ENCODE measurements around the gene ACTRT2. TPM values are rescaled to one million over a fixed set of nuclear protein-coding genes. Genes with fewer than 3 reads are reported as not detected.

Gene ACTRT2
- polyA plus RNA-seq, 1 of the 3 experiments (the other 2 are of a cell fraction), result not detected

GRCh38 chr1:3040004-3040403 lies 18.7 kb downstream of the ACTRT2 start:
- H3K9me3 ChIP-seq, result no peaks in the 10 kb centered on the region
- no peak for TF ChIP-seq RAD21 (IDR thresholded peaks at IDR 0.05; ENCODE audit: low read length)
- no peak for TF ChIP-seq POLR2AphosphoS5 (IDR thresholded peaks at IDR 0.05; ENCODE audit: low read depth, low read length)
- TF ChIP-seq JUND (IDR thresholded peaks at IDR 0.05), result no peak
- TF ChIP-seq USF1 (IDR thresholded peaks at IDR 0.05; ENCODE audit: borderline replicate concordance, low read depth), result no peak
- no peak for TF ChIP-seq IRF3 (IDR thresholded peaks at IDR 0.05; ENCODE audit: low read depth, low read length)
- no peak for TF ChIP-seq MAX (IDR thresholded peaks at IDR 0.05; ENCODE audit: low read depth)
- TF ChIP-seq CHD2 (IDR thresholded peaks at IDR 0.05; ENCODE audit: low read length, partially characterized antibody), result no peak
- TF ChIP-seq FOSL2 (IDR thresholded peaks at IDR 0.05; ENCODE audit: borderline replicate concordance, low read depth), result no peak
- TF ChIP-seq GABPA (IDR thresholded peaks at IDR 0.05; ENCODE audit: low read depth), result no peak
- TF ChIP-seq CTCF (IDR thresholded peaks at IDR 0.05), result no peak
- no peak for TF ChIP-seq RFX5 (IDR thresholded peaks at IDR 0.05; ENCODE audit: low read length)
- no peak for TF ChIP-seq MXI1 (IDR thresholded peaks at IDR 0.05; ENCODE audit: low read depth, low read length)
- no peak for TF ChIP-seq EZH2phosphoT487 (IDR thresholded peaks at IDR 0.05; ENCODE audit: borderline replicate concordance, low read depth)
- no peak for TF ChIP-seq NRF1 (IDR thresholded peaks at IDR 0.05; ENCODE audit: low read depth, low read length)
- TF ChIP-seq NFIC (IDR thresholded peaks at IDR 0.05; ENCODE audit: borderline replicate concordance), result no peak
- H4K20me1 ChIP-seq (ENCODE audit: insufficient read depth), result no peaks in the 10 kb centered on the region
- no peaks in the 10 kb centered on the region for H3K9me2 ChIP-seq
- CTCF ChIA-PET, result no interaction called here
- H3K9ac ChIP-seq, result no peak overlapping the region
- H3F3A ChIP-seq (replicated peaks; ENCODE audit: insufficient read depth), result no peaks in the 10 kb centered on the region
- H3K79me2 ChIP-seq (ENCODE audit: insufficient read depth), result no peaks in the 10 kb centered on the region
- H3K27me3 ChIP-seq (ENCODE audit: insufficient read depth), result no peaks in the 10 kb centered on the region
- POLR2A ChIA-PET, result no interaction called here
- H3K27ac ChIP-seq (ENCODE audit: low read depth in 2 of 2, low read length in 1 of 2), result no peak overlapping the region
- H3K4me3 ChIP-seq (ENCODE audit: low read depth in 2 of 2, low read length in 1 of 2), result no peak overlapping the region
- H2AFZ ChIP-seq (ENCODE audit: low read depth), result no peak overlapping the region
- H3K4me2 ChIP-seq, result no peak overlapping the region
- DNase-seq, result no peak
- no peaks in the 10 kb centered on the region for H3K36me3 ChIP-seq (replicated peaks in 1 of 2; ENCODE audit: control insufficient read depth in 1 of 2, insufficient read depth in 2 of 2, low read length in 1 of 2)
- H3K4me1 ChIP-seq (ENCODE audit: control insufficient read depth in 1 of 2, insufficient read depth in 2 of 2, low read depth in 1 of 2, low read length in 1 of 2), result no peaks in the 10 kb centered on the region
- 17% methylated on average over 4 of the region's 7 CpGs for WGBS (ENCODE audit: low lambda C conversion rate)

- H2AFZ ChIP-seq (ENCODE audit: low read depth), result no peak overlapping the region
- no peaks in the 10 kb centered on the region for H3K36me3 ChIP-seq (replicated peaks in 1 of 2; ENCODE audit: control insufficient read depth in 1 of 2, insufficient read depth in 2 of 2, low read length in 1 of 2)
- no peaks in the 10 kb centered on the region for H3K9me2 ChIP-seq
- no peaks in the 10 kb centered on the region for H4K20me1 ChIP-seq (ENCODE audit: insufficient read depth)
- POLR2A ChIA-PET, result no interaction called here
- no peaks in the 10 kb centered on the region for H3F3A ChIP-seq (replicated peaks; ENCODE audit: insufficient read depth)
- CTCF ChIA-PET, result interaction anchor here (0.9 kb wide), 1 partner anchor 30 kb away, joined by 3 read pairs; no protein-coding TSS in a partner anchor
- WGBS (ENCODE audit: low lambda C conversion rate), result 51% methylated on average over 9 of the region's 9 CpGs
- no peak overlapping the region for H3K9ac ChIP-seq
- H3K4me3 ChIP-seq (ENCODE audit: low read depth in 2 of 2, low read length in 1 of 2), result no peak overlapping the region
- H3K4me1 ChIP-seq (ENCODE audit: control insufficient read depth in 1 of 2, insufficient read depth in 2 of 2, low read depth in 1 of 2, low read length in 1 of 2), result no peaks in the 10 kb centered on the region
- no peak overlapping the region for H3K27ac ChIP-seq (ENCODE audit: low read depth in 2 of 2, low read length in 1 of 2)
- TF ChIP-seq ELF1 (IDR thresholded peaks at IDR 0.05) (no peak), USF2 (IDR thresholded peaks at IDR 0.05; ENCODE audit: borderline replicate concordance, low read depth, low read length) (no peak), MXI1 (IDR thresholded peaks at IDR 0.05; ENCODE audit: low read depth, low read length) (no peak), JUND (IDR thresholded peaks at IDR 0.05) (no peak), NFIC (IDR thresholded peaks at IDR 0.05; ENCODE audit: borderline replicate concordance) (no peak), EZH2phosphoT487 (IDR thresholded peaks at IDR 0.05; ENCODE audit: borderline replicate concordance, low read depth) (no peak), EP300 (IDR thresholded peaks at IDR 0.05; ENCODE audit: borderline replicate concordance in 1 of 2, low read depth in 1 of 2, low read length in 1 of 2) (no peak)
- DNase-seq, result no peak
- no peaks in the 10 kb centered on the region for H3K9me3 ChIP-seq
- H3K27me3 ChIP-seq (ENCODE audit: insufficient read depth), result no peaks in the 10 kb centered on the region
- H3K4me2 ChIP-seq, result no peak overlapping the region
- H3K79me2 ChIP-seq (ENCODE audit: insufficient read depth), result no peaks in the 10 kb centered on the region
These were observed 21.2 kb downstream of the ACTRT2 start for GRCh38 chr1:3042481-3042880.

All from SK-N-SH (cell line).